RWPE2 (cell line): ENCODE data around the gene EIF4A3.
A peak's percentile ranks its signal among the peaks of the same experiment; 100 is the strongest.

Experiments
- ATAC-seq: fragments of 200-7000 bp; cut with Tn5 transposase; 3 replicates; pipeline ENCODE4 v1.9.1; 2021; ENCODE audit warnings: low read depth
- DNase-seq: peaks from one replicate; pipeline ENCODE4 v3.0.0-alpha.2; 2020; ENCODE audit warnings: low spot score
- H3K27ac ChIP-seq: fragments of 450-650 bp; 2 replicates; pipeline ENCODE4 v1.5.1; 2017; ENCODE audit warnings: mild to moderate bottlenecking; ENCODE audit not compliant: poor library complexity, severe bottlenecking
- H3K27me3 ChIP-seq: fragments of 250-450 bp; sonication (Bioruptor Pico); 2 replicates; pipeline ENCODE4 v1.5.1; 2021; ENCODE audit warnings: mild to moderate bottlenecking, moderate library complexity; ENCODE audit not compliant: insufficient read depth, poor library complexity, severe bottlenecking
- H3K36me3 ChIP-seq: fragments of 250-450 bp; sonication (Bioruptor Pico); 2 replicates; pipeline ENCODE4 v1.5.1; 2020; ENCODE audit warnings: low read depth, mild to moderate bottlenecking, moderate library complexity
- H3K4me1 ChIP-seq: fragments of 250-450 bp; sonication (Bioruptor Pico); 2 replicates; pipeline ENCODE4 v1.5.1; 2021; ENCODE audit warnings: mild to moderate bottlenecking, moderate library complexity; ENCODE audit not compliant: insufficient read depth, poor library complexity, severe bottlenecking
- H3K4me3 ChIP-seq: fragments of 250-450 bp; sonication (Bioruptor Pico); 2 replicates; pipeline ENCODE4 v1.5.1; 2021; ENCODE audit warnings: mild to moderate bottlenecking, moderate library complexity; ENCODE audit not compliant: severe bottlenecking
- H3K9me3 ChIP-seq: fragments of 250-450 bp; sonication (Bioruptor Pico); 2 replicates; pipeline ENCODE4 v1.5.1; 2021; ENCODE audit warnings: mild to moderate bottlenecking, moderate library complexity; ENCODE audit not compliant: severe bottlenecking
- TF ChIP-seq, protein P1 (sequence below): fragments of 450-650 bp; IDR thresholded peaks from one replicate; pipeline ENCODE4 v1.5.1; 2017; ENCODE audit warnings: mild to moderate bottlenecking, moderate library complexity; ENCODE audit not compliant: poor library complexity, severe bottlenecking

The EIF4A3 gene

GRCh38 chr17:80152081-80152702, 5.3 kb upstream of the EIF4A3 start:
- peak; percentile 14 for DNase-seq
- Histone ChIP-seq H3K27me3 (no peaks in the 10 kb centered on the region), H3K27ac (no peak overlapping the region), H3K4me1 (no peaks in the 10 kb centered on the region), H3K4me3 (no peak overlapping the region), H3K36me3 (no peaks in the 10 kb centered on the region), H3K9me3 (peaks cover 6% of the 10 kb centered on the region)
- TF ChIP-seq, protein P1, sequence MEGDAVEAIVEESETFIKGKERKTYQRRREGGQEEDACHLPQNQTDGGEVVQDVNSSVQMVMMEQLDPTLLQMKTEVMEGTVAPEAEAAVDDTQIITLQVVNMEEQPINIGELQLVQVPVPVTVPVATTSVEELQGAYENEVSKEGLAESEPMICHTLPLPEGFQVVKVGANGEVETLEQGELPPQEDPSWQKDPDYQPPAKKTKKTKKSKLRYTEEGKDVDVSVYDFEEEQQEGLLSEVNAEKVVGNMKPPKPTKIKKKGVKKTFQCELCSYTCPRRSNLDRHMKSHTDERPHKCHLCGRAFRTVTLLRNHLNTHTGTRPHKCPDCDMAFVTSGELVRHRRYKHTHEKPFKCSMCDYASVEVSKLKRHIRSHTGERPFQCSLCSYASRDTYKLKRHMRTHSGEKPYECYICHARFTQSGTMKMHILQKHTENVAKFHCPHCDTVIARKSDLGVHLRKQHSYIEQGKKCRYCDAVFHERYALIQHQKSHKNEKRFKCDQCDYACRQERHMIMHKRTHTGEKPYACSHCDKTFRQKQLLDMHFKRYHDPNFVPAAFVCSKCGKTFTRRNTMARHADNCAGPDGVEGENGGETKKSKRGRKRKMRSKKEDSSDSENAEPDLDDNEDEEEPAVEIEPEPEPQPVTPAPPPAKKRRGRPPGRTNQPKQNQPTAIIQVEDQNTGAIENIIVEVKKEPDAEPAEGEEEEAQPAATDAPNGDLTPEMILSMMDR: no peak
- no peak for ATAC-seq

GRCh38 chr17:80151333-80151732, 4.4 kb upstream of the EIF4A3 start:
- H3K27me3 ChIP-seq: no peaks in the 10 kb centered on the region
- H3K4me1 ChIP-seq: no peaks in the 10 kb centered on the region
- peaks cover 6% of the 10 kb centered on the region for H3K9me3 ChIP-seq
- ATAC-seq (no peak), DNase-seq (peak; percentile 2)
- no peaks in the 10 kb centered on the region for H3K36me3 ChIP-seq
- no peak overlapping the region for H3K27ac ChIP-seq
- TF ChIP-seq, protein P1: no peak
- H3K4me3 ChIP-seq: no peak overlapping the region

- DNase-seq: no peak
- Histone ChIP-seq H3K27me3 (no peaks in the 10 kb centered on the region), H3K36me3 (peaks cover 40% of the 10 kb centered on the region), H3K4me1 (no peaks in the 10 kb centered on the region), H3K27ac (peak overlapping the region; percentile 66), H3K4me3 (peak overlapping the region; percentile 78), H3K9me3 (no peaks in the 10 kb centered on the region)
- TF ChIP-seq, protein P1: no peak
- no peak for ATAC-seq
Observed at GRCh38 chr17:80146121-80147034, 550 bp downstream of the EIF4A3 start.

GRCh38 chr17:80145076-80146075, 1.6 kb downstream of the EIF4A3 start:
- DNase-seq (peak; percentile 9), ATAC-seq (no peak)
- Histone ChIP-seq H3K4me1 (no peaks in the 10 kb centered on the region), H3K4me3 (peak overlapping the region; percentile 78), H3K27ac (peak overlapping the region; percentile 66), H3K9me3 (no peaks in the 10 kb centered on the region), H3K36me3 (peaks cover 50% of the 10 kb centered on the region), H3K27me3 (no peaks in the 10 kb centered on the region)
- TF ChIP-seq, protein P1: no peak
